HG03139 (cell line): Measurements from ENCODE around the gene CHST13.

Experiments
- ATAC-seq: cut with Tn5 transposase; IDR thresholded peaks from one replicate; pipeline ENCODE4 v1.9.1; 2021; ENCODE audit not compliant: unreplicated experiment

Gene CHST13

GRCh38 chr3:126539558-126540250, 15.7 kb downstream of the CHST13 start:
- ATAC-seq: no peak

DNA sequence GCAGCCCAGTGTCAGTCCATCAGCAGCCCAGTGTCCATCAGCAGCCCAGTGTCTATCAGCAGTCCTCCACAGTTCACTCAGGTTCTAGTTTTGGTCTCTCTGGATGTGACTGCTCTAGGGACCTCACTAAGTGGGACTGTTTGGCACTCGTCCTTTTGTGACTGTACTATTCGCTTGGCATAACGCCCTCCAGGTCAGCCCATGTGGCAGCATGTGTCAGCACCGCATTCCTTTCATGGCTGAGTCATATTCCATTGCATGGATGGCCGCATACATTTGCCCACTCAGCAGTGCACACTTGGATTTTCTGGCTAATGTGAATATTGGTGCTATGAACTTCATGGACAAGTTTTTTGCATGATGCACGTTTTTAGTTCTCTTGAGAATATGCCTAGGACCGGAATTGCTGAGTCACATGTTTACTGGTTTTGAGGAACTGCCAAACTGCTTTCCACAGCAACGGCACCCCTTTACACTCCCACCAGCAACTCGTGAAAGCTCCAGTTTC, 16.4 kb downstream of the CHST13 start:
- no peak for ATAC-seq

GRCh38 chr3:126540951-126541627, 17.1 kb downstream of the CHST13 start:
- no peak for ATAC-seq

DNA sequence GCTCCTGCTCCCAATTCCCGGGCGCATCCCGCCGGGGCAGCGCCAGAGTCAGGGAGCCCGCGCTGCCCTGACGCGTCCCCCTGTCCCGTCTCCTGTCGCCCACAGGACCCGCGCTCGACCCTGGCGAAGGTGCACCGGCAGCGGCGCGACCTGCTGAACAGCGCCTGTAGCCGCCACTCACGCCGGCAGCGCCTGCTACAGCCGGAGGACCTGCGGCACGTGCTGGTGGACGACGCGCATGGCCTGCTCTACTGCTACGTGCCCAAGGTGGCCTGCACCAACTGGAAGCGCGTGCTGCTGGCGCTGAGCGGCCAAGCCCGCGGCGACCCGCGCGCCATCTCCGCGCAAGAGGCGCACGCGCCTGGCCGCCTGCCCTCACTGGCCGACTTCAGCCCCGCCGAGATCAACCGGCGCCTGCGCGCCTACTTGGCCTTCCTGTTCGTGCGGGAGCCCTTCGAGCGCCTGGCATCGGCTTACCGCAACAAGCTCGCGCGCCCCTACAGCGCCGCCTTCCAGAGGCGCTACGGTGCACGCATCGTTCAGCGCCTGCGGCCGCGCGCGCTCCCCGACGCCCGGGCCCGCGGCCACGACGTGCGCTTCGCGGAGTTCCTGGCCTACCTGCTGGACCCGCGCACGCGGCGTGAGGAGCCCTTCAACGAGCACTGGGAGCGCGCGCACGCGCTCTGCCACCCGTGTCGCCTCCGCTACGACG, 17.8 kb downstream of the CHST13 start:
- ATAC-seq: no peak

DNA sequence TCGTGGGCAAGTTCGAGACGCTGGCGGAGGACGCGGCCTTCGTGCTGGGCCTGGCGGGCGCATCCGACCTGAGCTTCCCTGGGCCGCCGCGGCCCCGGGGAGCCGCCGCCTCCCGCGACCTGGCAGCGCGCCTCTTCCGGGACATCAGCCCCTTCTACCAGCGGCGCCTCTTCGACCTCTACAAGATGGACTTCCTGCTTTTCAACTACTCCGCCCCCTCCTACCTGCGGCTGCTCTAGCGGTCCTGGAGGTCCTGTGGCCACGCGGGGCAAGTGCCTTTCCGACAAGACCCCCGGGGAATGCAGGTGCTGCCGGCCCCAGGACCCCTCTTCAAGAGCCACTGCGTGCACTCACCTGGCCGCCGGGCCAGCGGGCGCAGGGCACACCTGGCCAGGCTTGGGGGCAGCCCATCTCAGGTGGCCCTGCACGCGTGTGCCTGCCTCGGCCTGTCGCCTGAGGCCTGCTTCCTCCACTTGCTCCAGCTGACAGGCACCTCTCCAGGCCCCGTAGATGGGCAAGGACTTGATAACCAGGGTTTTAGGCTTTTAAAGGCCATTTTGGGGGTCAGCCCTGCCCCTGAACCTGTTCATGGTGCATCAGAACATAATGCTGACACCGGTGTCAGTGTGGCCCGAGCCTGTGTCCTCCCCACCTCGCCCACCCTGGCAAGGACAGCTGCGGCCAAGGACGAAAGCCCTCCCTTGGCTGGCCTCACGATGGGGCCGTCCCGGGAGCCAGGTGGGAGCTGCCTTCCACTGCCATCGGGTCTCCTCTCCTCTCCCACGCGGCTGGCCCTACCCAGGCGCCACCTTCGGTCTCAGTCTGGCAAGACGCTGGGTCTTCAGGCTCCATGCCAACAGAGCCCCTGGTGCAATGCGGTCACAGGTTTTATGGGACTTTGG, 18.6 kb downstream of the CHST13 start:
- no peak for ATAC-seq

GRCh38 chr3:126543457-126544061, 19.6 kb downstream of the CHST13 start:
- ATAC-seq: no peak

GRCh38 chr3:126544596-126545281, 20.8 kb downstream of the CHST13 start:
- ATAC-seq: no peak

DNA sequence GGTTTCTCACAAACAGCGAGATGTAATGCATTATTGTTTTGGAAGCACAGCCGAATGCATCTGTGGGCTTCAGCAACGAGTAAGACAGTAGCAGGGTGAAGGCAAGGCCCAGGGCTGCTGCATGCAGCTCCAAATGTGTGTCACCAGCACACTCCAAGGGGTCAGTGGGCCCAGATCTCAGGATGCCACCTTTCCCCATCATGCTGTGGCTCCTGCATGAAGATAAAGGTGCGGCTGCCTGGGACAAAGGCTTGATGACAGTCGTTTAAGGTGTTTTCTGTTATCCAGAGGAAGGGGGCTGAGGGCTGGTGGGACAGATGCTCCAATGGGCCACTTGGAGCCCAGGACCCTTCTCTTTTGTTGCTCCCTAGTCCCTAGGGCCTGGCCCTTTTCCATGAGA, 21.6 kb downstream of the CHST13 start:
- ATAC-seq: no peak

DNA sequence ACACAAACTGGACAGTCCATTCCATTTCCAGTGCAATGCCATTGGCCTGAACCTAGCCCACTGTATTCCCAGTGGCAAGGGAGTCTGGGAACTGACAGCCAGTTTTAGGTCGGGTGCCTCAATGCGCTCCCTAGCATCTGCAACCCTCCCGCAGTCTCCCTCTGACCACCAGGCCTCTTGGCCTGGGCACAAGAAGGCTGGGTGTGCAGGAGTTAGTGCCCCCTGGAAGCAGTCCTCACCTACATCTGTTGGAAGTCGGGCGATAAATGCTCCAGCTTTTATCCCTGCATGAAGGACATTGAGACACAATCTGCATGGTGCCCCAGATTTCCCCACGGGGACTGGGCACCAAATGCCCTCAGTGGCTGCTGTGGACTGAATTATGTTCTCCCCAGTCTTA, 22.1 kb downstream of the CHST13 start:
- no peak for ATAC-seq

DNA sequence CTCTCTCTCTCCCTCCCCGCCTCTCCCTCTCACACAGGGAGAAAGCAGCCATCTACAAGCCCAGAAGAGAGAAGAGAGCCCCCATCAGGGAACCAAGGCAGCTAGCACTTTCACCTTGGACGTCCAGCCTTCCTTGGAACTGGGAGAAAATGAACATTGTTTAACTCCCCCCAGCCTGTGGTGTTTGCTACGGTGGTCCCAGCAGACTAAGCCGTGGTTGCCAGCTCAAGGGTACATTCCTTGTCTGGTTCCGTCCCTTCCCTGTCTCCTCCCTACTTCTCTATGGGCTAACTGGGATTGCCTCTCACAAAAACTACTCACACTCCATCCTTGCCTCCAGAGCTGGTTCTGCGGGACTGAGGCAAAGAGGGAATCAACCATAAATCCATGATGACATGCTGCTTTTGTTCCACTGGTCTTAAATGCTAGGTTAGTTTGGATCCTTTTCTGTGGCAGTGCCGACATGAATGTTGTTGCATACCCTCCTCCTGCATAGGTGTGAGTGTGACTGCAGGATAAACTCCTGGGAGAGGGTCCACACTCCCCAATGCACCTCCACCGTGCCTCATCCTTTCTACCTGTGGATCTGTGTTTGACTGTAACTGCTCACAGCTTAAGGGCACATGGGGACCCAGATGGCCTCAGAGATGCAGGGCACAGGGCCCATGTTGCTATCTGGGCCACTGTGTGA, 22.7 kb downstream of the CHST13 start:
- no peak for ATAC-seq

GRCh38 chr3:126547721-126548120, 23.8 kb downstream of the CHST13 start:
- ATAC-seq: no peak

- ATAC-seq: no peak
Observed at GRCh38 chr3:126548556-126549466, 24.9 kb downstream of the CHST13 start.

DNA sequence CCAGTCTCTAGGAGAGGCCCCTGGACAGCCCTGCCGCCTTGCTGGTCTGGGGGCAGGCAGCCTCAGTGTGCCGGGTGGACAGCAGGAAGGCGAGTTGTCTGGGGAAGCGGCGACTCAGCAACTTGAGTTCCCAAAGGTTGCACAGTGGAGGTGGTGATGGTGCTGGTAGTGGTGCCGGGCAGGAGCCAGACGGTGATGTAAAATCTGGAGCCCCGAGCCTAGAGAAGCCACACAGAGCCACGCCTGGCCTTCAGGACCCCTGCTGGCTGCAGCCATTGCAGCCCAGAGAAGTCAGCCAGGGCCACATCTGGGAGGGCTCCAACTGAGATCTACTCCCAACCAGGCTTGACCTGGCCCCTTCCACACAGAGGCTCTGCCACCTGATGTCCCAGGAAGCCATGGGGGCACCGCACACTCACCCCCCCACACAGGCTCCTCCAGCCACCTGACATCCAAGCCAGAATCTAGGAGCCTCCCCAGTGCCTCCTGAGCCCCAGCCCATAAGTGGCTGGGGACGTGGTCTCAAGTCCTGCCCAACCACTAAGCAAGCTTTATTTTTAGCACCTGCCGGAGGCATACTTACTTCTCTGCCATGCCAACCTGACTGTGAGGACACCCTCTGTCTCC, 26.0 kb downstream of the CHST13 start:
- no peak for ATAC-seq

- no peak for ATAC-seq
Observed at GRCh38 chr3:126550488-126551051, 26.6 kb downstream of the CHST13 start.

- no peak for ATAC-seq
Observed at GRCh38 chr3:126551121-126551838, 27.3 kb downstream of the CHST13 start.

DNA sequence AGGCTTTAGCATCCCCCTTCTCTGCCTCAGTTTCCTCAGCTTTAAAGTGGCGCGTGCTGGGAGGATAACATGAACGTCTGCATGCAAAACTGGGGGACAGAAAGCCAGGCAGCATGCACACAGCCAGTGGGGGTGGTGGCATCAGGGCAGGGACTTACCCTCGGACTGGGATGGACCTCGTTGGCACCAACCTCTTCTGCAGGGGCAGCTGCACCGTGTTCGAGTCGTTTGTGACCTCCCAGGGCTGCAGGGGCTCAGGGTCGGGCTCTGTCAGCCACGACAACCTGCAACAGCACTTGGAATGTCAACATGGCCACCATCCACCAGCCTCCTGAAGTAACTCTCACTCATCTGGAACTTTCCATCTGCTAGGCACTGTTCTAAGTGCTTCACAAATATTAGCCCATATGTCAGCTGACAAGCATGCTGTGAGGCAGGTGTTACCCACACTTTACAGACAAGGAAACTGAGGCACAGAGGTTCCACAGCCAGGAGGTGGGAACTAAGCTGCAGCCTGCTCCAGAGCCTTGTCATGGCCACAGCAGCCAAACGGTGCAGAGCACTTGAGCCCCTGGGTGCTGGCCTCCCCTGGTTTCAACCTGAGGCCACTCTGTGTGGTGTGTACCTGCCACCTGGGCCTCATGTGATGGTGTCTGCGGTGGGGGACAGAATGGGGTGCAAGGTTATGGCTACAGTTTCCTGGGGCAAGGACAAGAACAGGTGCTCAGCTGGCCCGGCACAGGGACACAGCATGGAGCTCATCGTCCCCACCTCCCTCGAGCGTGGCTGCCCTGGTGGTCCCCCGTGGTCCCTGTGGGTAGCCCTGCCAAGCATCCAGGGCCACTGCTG, 28.1 kb downstream of the CHST13 start:
- ATAC-seq: no peak
